ENCODE data around the gene NHLRC2. TPM values are rescaled to one million over a fixed set of nuclear protein-coding genes. Genes with fewer than 3 reads are reported as not detected.
"Not testable (repeated sequence)": the region's sequence is repeated elsewhere in the genome, so short reads cannot be mapped to it uniquely, and the experiment has no call there.

NHLRC2 gene
- total RNA-seq, 1 donor from 2014 or later: 23.5 TPM

- no peaks in the 10 kb centered on the region for H3K27me3 Mint-ChIP-seq (ENCODE audit: unreplicated experiment)
Observed at GRCh38 chr10:113933894-113934532, 79.6 kb downstream of the NHLRC2 start.

GRCh38 chr10:113937258-113937657 is 82.8 kb downstream of the NHLRC2 start:
- Mint-ChIP-seq H3K27ac (ENCODE audit: unreplicated experiment) (no peak overlapping the region), H3K9me3 (ENCODE audit: unreplicated experiment) (no peaks in the 10 kb centered on the region), H3K4me1 (ENCODE audit: low read depth, unreplicated experiment) (no peaks in the 10 kb centered on the region), H3K4me3 (ENCODE audit: unreplicated experiment) (no peak overlapping the region), H3K27me3 (ENCODE audit: unreplicated experiment) (no peaks in the 10 kb centered on the region), H3K36me3 (ENCODE audit: unreplicated experiment) (no peaks in the 10 kb centered on the region)
- no peak for TF ChIP-seq CTCF (IDR thresholded peaks at IDR 0.05; ENCODE audit: partially characterized antibody, unreplicated experiment)
- DNase-seq: no peak

More at GRCh38 chr10:113933894-113934532, 79.6 kb downstream of the NHLRC2 start:
- peaks cover 3% of the 10 kb centered on the region for H3K4me1 Mint-ChIP-seq (ENCODE audit: low read depth, unreplicated experiment)
- H3K9me3 Mint-ChIP-seq (ENCODE audit: unreplicated experiment): no peaks in the 10 kb centered on the region
- no peak for DNase-seq
- H3K36me3 Mint-ChIP-seq (ENCODE audit: unreplicated experiment): no peaks in the 10 kb centered on the region
- no peak overlapping the region for H3K4me3 Mint-ChIP-seq (ENCODE audit: unreplicated experiment)
- H3K27ac Mint-ChIP-seq (ENCODE audit: unreplicated experiment): no peak overlapping the region
- TF ChIP-seq CTCF (IDR thresholded peaks at IDR 0.05; ENCODE audit: partially characterized antibody, unreplicated experiment): no peak

- TF ChIP-seq CTCF (IDR thresholded peaks at IDR 0.05; ENCODE audit: partially characterized antibody, unreplicated experiment): no peak
- no peak overlapping the region for H3K4me3 Mint-ChIP-seq (ENCODE audit: unreplicated experiment)
- DNase-seq: no peak
- no peak overlapping the region for H3K27ac Mint-ChIP-seq (ENCODE audit: unreplicated experiment)
- no peaks in the 10 kb centered on the region for H3K4me1 Mint-ChIP-seq (ENCODE audit: low read depth, unreplicated experiment)
- no peaks in the 10 kb centered on the region for H3K27me3 Mint-ChIP-seq (ENCODE audit: unreplicated experiment)
- H3K9me3 Mint-ChIP-seq (ENCODE audit: unreplicated experiment): no peaks in the 10 kb centered on the region
- H3K36me3 Mint-ChIP-seq (ENCODE audit: unreplicated experiment): no peaks in the 10 kb centered on the region
Observed at GRCh38 chr10:113937756-113938155, 83.3 kb downstream of the NHLRC2 start.

- Mint-ChIP-seq H3K9me3 (ENCODE audit: unreplicated experiment) (no peaks in the 10 kb centered on the region), H3K27me3 (ENCODE audit: unreplicated experiment) (no peaks in the 10 kb centered on the region), H3K27ac (ENCODE audit: unreplicated experiment) (no peak overlapping the region), H3K4me3 (ENCODE audit: unreplicated experiment) (no peak overlapping the region), H3K4me1 (ENCODE audit: low read depth, unreplicated experiment) (no peaks in the 10 kb centered on the region), H3K36me3 (ENCODE audit: unreplicated experiment) (no peaks in the 10 kb centered on the region)
- DNase-seq: no peak
- no peak for TF ChIP-seq CTCF (IDR thresholded peaks at IDR 0.05; ENCODE audit: partially characterized antibody, unreplicated experiment)
Observed at GRCh38 chr10:113939212-113939860, 84.9 kb downstream of the NHLRC2 start.

- Mint-ChIP-seq H3K27me3 (ENCODE audit: unreplicated experiment) (no peaks in the 10 kb centered on the region), H3K9me3 (ENCODE audit: unreplicated experiment) (no peaks in the 10 kb centered on the region), H3K4me3 (ENCODE audit: unreplicated experiment) (no peak overlapping the region), H3K27ac (ENCODE audit: unreplicated experiment) (no peak overlapping the region), H3K4me1 (ENCODE audit: low read depth, unreplicated experiment) (no peaks in the 10 kb centered on the region), H3K36me3 (ENCODE audit: unreplicated experiment) (no peaks in the 10 kb centered on the region)
- DNase-seq: no peak
- TF ChIP-seq CTCF (IDR thresholded peaks at IDR 0.05; ENCODE audit: partially characterized antibody, unreplicated experiment): no peak
Observed at GRCh38 chr10:113941140-113941539, 86.7 kb downstream of the NHLRC2 start.

- not testable (repeated sequence) for H3K4me1 Mint-ChIP-seq (ENCODE audit: low read depth, unreplicated experiment); H3K27ac Mint-ChIP-seq (ENCODE audit: unreplicated experiment); H3K27me3 Mint-ChIP-seq (ENCODE audit: unreplicated experiment); H3K4me3 Mint-ChIP-seq (ENCODE audit: unreplicated experiment); H3K36me3 Mint-ChIP-seq (ENCODE audit: unreplicated experiment); DNase-seq; H3K9me3 Mint-ChIP-seq (ENCODE audit: unreplicated experiment)
Observed at GRCh38 chr10:113943196-113943595, 88.7 kb downstream of the NHLRC2 start.
